ENCODE data around the gene CPNE6. TPM values are rescaled to one million over a fixed set of nuclear protein-coding genes. Genes with fewer than 3 reads are reported as not detected.
A peak's percentile ranks its signal among the peaks of the same experiment; 100 is the strongest.

CPNE6 gene
- total RNA-seq, 1 experiment from 2014 or later = not detected

DNA sequence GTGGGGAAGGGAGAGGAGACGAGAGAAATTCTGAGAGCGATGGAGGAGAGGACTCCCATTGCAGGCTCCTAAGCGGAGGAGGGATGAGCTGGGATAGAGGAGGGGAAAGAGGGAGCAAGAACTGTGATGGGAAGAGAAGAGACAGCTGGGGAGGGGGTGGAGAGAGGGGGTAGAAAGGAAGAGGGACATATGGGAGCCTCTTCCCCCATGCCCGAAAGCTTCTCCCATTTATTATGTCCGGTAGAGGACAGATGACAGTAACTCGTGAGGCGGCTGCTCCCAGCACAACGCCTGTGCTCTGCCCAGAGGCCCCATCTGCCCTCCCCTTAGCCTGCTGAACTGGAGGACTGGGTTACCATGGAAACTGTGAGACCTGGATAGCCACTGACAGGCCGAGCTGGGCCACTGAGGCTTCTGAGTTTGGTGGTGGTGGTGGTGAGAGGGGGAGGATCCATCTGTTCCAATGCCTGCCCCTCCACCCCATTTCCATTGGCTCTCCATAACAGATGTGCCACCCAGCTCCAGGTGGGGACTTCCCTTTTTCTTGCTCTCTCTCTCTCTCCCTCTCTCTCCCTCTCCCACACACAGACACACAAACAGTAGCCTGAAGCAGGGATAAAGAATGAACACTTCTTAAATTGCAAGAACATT, 8.3 kb downstream of the CPNE6 start:
- intact Hi-C loops (cut with micrococcal nuclease) = no loop called here
- H3K4me3 ChIP-seq (replicated peaks in 1 of 2; ENCODE audit: low read depth in 1 of 2, low read length in 2 of 2) = no peak overlapping the region
- no peak for ATAC-seq
- peaks cover 18 to 30% of the 10 kb centered on the region in 2 experiments for H3K4me1 ChIP-seq (ENCODE audit: control insufficient read depth in 1 of 2, insufficient read depth in 2 of 2, low read length in 2 of 2)
- no peak for TF ChIP-seq TCF7L2 (IDR thresholded peaks at IDR 0.05; ENCODE audit: borderline replicate concordance, extremely low read depth, insufficient read depth, insufficient read length)
- no peaks in the 10 kb centered on the region for H3K27me3 ChIP-seq (ENCODE audit: insufficient read depth, low read length)
- no peak overlapping the region for H3K4me2 ChIP-seq (ENCODE audit: low read length)
- no TSS peak for BruUV-seq (replicated peaks)
- ChIA-PET CTCF (interaction anchor here (3.2 to 3.4 kb wide), 3 partner anchors 12 to 29 kb away, joined by 15 to 42 read pairs (median 16); partner anchors contain the start of gene PCK2), POLR2A (interaction anchor here (3.7 kb wide), 1 partner anchor 14 kb away, joined by 26 read pairs; the partner anchor contains the start of gene PCK2), RAD21 (ENCODE audit: low non-redundant PET in 1 of 2, low total read pairs in 2 of 2, uncharacterized antibody in 2 of 2, unreplicated experiment in 2 of 2) (no interaction called here)
- no peak for DNase-seq (ENCODE audit: low read depth, low spot score)
- H3K36me3 ChIP-seq (ENCODE audit: control insufficient read depth in 1 of 2, insufficient read depth in 2 of 2, low read length in 2 of 2) = no peaks in the 10 kb centered on the region
- no peak overlapping the region for H2AFZ ChIP-seq (ENCODE audit: low read depth, low read length, poor library complexity, severe bottlenecking)
- no peaks in the 10 kb centered on the region for H3K9me2 ChIP-seq (ENCODE audit: insufficient read depth)
- no peak overlapping the region for H3K9ac ChIP-seq (ENCODE audit: low read length)
- H3K27ac ChIP-seq (ENCODE audit: low read depth, low read length) = no peak overlapping the region
- H3K79me2 ChIP-seq (ENCODE audit: insufficient read depth, low read length) = no peaks in the 10 kb centered on the region
- H4K20me1 ChIP-seq (ENCODE audit: insufficient read depth) = no peaks in the 10 kb centered on the region
- no peaks in the 10 kb centered on the region for H3K9me3 ChIP-seq (ENCODE audit: control insufficient read depth in 1 of 2, insufficient read depth in 1 of 2, low read depth in 1 of 2, low read length in 2 of 2)

DNA sequence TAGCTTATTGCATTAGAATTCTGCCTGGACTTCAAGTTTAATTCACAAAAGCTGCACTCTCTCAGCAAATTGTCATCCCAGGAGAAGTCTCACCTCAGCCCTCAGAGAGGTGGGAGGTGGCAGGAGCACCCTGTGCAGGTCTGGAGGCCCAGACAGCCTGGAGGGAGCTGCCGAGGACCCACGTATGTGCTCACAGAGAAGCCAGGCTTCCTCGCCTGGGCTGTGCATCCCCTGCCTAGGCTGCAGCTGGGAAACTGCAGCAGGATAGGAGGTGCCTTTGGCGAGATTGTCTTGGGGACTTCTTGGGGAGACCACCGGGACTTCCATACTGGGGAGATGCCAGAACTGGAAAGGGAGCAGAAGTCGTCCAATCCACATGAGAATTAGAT, 8.8 kb downstream of the CPNE6 start:
- ChIA-PET POLR2A (interaction anchor here (0.7 to 3.7 kb wide), 2 partner anchors 14 to 34 kb away, joined by 3 to 26 read pairs; partner anchors contain the start of gene PCK2), CTCF (interaction anchor here (3.2 to 3.4 kb wide), 3 partner anchors 11 to 29 kb away, joined by 15 to 42 read pairs (median 16); partner anchors contain the start of gene PCK2), RAD21 (ENCODE audit: low non-redundant PET in 1 of 2, low total read pairs in 2 of 2, uncharacterized antibody in 2 of 2, unreplicated experiment in 2 of 2) (no interaction called here)
- intact Hi-C loops (cut with micrococcal nuclease) = no loop called here
- Histone ChIP-seq H3K9ac (ENCODE audit: low read length) (peak overlapping the region; percentile 78), H3K4me2 (ENCODE audit: low read length) (peak overlapping the region; percentile 86), H3K36me3 (ENCODE audit: control insufficient read depth in 1 of 2, insufficient read depth in 2 of 2, low read length in 2 of 2) (no peaks in the 10 kb centered on the region), H4K20me1 (ENCODE audit: insufficient read depth) (no peaks in the 10 kb centered on the region), H3K27ac (ENCODE audit: low read depth, low read length) (peak overlapping the region; percentile 97), H3K79me2 (ENCODE audit: insufficient read depth, low read length) (no peaks in the 10 kb centered on the region), H3K4me3 (replicated peaks in 1 of 2; ENCODE audit: low read depth in 1 of 2, low read length in 2 of 2) (no peak overlapping the region), H3K9me3 (ENCODE audit: control insufficient read depth in 1 of 2, insufficient read depth in 1 of 2, low read depth in 1 of 2, low read length in 2 of 2) (no peaks in the 10 kb centered on the region), H3K4me1 (ENCODE audit: control insufficient read depth in 1 of 2, insufficient read depth in 2 of 2, low read length in 2 of 2) (peaks cover 18 to 30% of the 10 kb centered on the region in 2 experiments), H3K9me2 (ENCODE audit: insufficient read depth) (no peaks in the 10 kb centered on the region), H2AFZ (ENCODE audit: low read depth, low read length, poor library complexity, severe bottlenecking) (no peak overlapping the region), H3K27me3 (ENCODE audit: insufficient read depth, low read length) (no peaks in the 10 kb centered on the region)
- ATAC-seq (no peak), DNase-seq (ENCODE audit: low read depth, low spot score) (no peak)
- BruUV-seq (replicated peaks) = no TSS peak
- TF ChIP-seq SP1 (IDR thresholded peaks at IDR 0.05; ENCODE audit: low read depth) = no peak
- TF ChIP-seq CEBPB (IDR thresholded peaks at IDR 0.05; ENCODE audit: low read depth) = no peak
- TF ChIP-seq EGR1 (IDR thresholded peaks at IDR 0.05; ENCODE audit: low read depth) = no peak
- no peak for TF ChIP-seq YY1 (IDR thresholded peaks at IDR 0.05; ENCODE audit: extremely low read depth, insufficient replicate concordance, low read depth, low read length)
- no peak for TF ChIP-seq RAD21 (IDR thresholded peaks at IDR 0.05; ENCODE audit: low read depth)
- TF ChIP-seq SRF (IDR thresholded peaks at IDR 0.05; ENCODE audit: low read depth) = no peak
- TF ChIP-seq, protein P1, sequence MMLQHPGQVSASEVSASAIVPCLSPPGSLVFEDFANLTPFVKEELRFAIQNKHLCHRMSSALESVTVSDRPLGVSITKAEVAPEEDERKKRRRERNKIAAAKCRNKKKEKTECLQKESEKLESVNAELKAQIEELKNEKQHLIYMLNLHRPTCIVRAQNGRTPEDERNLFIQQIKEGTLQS (IDR thresholded peaks at IDR 0.05) = no peak
- TF ChIP-seq, protein P2, sequence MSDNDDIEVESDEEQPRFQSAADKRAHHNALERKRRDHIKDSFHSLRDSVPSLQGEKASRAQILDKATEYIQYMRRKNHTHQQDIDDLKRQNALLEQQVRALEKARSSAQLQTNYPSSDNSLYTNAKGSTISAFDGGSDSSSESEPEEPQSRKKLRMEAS (IDR thresholded peaks at IDR 0.05) = no peak
- TF ChIP-seq ZNF274 (IDR thresholded peaks at IDR 0.05; ENCODE audit: low read depth, low read length) = no peak
- TF ChIP-seq POLR2AphosphoS5 (IDR thresholded peaks at IDR 0.05; ENCODE audit: low read depth, low read length) = no peak
- TF ChIP-seq FOSL1 (IDR thresholded peaks at IDR 0.05; ENCODE audit: low read depth) = no peak
- no peak for TF ChIP-seq CBX3 (IDR thresholded peaks at IDR 0.05; ENCODE audit: low read depth)
- TF ChIP-seq TCF7L2 (IDR thresholded peaks at IDR 0.05; ENCODE audit: borderline replicate concordance, extremely low read depth, insufficient read depth, insufficient read length) = no peak
- TF ChIP-seq, protein P3, sequence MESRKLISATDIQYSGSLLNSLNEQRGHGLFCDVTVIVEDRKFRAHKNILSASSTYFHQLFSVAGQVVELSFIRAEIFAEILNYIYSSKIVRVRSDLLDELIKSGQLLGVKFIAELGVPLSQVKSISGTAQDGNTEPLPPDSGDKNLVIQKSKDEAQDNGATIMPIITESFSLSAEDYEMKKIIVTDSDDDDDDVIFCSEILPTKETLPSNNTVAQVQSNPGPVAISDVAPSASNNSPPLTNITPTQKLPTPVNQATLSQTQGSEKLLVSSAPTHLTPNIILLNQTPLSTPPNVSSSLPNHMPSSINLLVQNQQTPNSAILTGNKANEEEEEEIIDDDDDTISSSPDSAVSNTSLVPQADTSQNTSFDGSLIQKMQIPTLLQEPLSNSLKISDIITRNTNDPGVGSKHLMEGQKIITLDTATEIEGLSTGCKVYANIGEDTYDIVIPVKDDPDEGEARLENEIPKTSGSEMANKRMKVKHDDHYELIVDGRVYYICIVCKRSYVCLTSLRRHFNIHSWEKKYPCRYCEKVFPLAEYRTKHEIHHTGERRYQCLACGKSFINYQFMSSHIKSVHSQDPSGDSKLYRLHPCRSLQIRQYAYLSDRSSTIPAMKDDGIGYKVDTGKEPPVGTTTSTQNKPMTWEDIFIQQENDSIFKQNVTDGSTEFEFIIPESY (IDR thresholded peaks at IDR 0.05; ENCODE audit: extremely low read depth, insufficient replicate concordance, low read length) = no peak
- no peak for TF ChIP-seq SIN3A (IDR thresholded peaks at IDR 0.05; ENCODE audit: low read depth)
- no peak for TF ChIP-seq POLR2A (IDR thresholded peaks at IDR 0.05; ENCODE audit: borderline replicate concordance, extremely low read depth, insufficient read depth, insufficient read length)

All from HCT116 (cell line).